Measurements from ENCODE around the gene ESPN.
"Not testable (repeated sequence)": the region's sequence is repeated elsewhere in the genome, so short reads cannot be mapped to it uniquely, and the experiment has no call there.

ESPN gene

DNA sequence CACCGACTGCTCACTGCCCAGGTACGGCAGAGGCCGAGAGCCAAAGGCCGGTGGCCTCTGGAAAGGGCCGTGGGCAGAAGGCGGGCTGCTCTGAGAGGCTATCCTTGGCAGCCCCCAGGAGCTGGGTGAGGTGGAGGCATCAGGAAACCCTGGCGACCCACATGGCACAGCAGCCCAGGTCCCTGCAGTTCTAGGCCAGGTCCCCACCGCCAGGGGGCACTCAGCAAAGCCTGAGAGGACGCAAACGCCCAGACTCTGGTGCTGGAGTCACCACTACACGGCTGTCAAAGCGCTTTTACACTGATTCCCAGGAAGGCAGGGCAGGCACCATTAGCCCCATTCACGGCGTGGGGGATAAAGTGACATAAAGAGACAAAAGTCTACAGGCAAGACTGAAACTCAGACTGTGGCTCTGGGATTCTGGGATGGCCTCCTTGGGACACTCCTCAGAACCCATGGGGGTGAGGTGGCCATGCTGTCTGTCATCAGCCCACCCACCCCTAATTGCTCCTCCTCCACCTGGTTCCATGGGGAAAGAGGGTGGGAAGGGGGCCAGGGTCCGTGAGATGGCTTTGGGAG is 61.9 kb downstream of the ESPN start:
- FAIRE-seq (peak; percentile 17), DNase-seq (ENCODE audit: insufficient read length) (peak; percentile 88)
- no peak for TF ChIP-seq POLR2AphosphoS5 (IDR thresholded peaks at IDR 0.05; ENCODE audit: low read depth, low read length)
- TF ChIP-seq POLR2A (IDR thresholded peaks at IDR 0.05; ENCODE audit: low read depth, low read length), result no peak
- no peak for TF ChIP-seq TAF1 (IDR thresholded peaks at IDR 0.05; ENCODE audit: borderline replicate concordance, low read depth, low read length)

DNA sequence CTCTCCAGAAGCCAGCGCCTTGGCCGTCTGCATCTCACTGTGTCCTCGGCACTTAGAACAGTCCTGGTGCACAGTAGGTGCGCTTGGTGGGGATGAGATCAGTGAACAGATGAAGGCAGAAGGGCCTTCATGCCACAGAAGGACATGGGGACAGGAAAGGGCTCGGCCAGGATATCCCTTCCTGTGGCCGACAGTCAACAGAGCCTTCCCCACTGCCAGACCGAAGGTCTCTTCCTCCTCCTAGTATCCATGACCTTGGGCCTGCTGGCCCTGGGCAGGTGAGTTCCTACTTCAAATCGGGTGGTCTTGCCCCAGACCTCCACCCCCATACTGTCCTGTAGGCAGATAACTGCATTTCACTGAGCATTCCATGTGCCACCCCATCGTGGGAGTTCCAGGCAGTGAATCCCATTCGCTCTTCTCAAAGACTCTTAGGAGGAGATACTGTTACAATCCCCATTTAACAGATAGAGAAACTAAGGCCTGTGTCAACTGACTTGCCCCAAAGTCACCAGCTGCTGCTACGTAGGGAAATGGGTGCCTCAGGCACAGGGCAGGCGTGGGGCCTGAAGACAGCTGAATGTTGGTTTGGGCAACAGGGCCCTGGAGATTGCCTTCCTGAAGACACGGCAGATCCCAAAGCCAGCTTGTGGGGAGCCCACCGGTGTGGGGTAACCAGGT is 63.4 kb downstream of the ESPN start:
- TF ChIP-seq TAF1 (IDR thresholded peaks at IDR 0.05; ENCODE audit: borderline replicate concordance, low read depth, low read length) (no peak), POLR2AphosphoS5 (IDR thresholded peaks at IDR 0.05; ENCODE audit: low read depth, low read length) (no peak), POLR2A (IDR thresholded peaks at IDR 0.05; ENCODE audit: low read depth, low read length) (no peak)
- FAIRE-seq (no peak), DNase-seq (ENCODE audit: insufficient read length) (no peak)

DNA sequence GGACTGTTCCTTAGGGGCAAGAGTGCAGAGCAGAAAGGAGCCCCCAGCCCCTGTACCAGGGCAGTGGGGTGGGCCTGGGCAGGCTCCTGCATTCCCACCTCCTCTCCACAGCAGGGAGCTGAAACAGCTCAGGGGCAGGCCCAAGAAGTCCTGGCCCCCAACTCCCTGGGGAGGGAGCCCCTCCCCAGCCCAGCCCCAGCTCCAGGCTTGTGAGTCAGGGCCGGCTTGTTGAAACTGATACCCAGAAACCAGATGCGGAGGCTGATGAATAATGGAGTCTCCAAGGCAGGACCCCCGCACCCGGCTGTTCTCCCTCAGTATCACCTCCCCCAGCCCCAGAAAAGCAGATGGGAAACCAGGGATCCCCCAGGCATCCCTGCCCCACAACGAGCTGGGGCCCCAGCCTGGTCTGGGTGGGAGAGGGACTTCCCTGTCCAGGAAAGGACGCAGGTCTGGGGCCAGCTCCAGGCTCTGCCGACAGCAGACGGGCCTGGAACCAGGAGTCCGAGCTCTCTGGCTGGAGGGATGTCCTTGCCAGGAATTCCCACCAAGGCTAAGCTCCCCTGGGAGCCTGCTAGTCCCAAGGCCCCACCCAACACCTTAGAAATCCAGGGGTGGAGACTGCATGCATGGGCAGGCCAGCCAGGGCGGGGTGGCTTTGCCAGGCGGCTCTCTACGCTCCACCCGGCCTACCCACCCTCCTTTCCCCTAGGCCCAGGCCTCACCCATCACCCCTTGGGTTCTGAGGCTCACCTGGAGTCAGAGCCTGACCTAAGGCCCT is 64.2 kb downstream of the ESPN start:
- DNase-seq (ENCODE audit: insufficient read length), result no peak
- FAIRE-seq, result no peak
- no peak for TF ChIP-seq POLR2A (IDR thresholded peaks at IDR 0.05; ENCODE audit: low read depth, low read length)
- TF ChIP-seq TAF1 (IDR thresholded peaks at IDR 0.05; ENCODE audit: borderline replicate concordance, low read depth, low read length), result no peak
- no peak for TF ChIP-seq POLR2AphosphoS5 (IDR thresholded peaks at IDR 0.05; ENCODE audit: low read depth, low read length)

DNA sequence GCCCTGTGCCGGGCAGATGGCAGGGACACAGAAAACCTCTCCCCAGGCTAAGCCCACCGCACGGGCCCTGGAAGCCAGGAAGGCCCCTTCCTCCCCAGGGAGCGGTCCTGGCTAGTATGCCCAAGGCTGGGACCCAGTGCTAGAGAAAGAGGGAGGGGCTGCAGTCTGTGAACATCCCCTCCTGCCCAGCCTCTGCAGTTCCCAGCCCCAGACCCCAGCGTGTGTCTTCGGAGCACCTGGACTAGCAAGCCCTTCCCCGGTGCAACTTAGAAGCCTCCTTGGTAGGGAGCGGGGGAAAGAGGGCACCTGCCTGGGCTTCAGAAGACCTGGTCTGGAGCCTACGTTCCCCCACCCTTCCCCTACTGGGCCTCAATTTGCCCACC is 64.8 kb downstream of the ESPN start:
- DNase-seq (ENCODE audit: insufficient read length), result no peak
- FAIRE-seq, result no peak
- no peak for TF ChIP-seq POLR2AphosphoS5 (IDR thresholded peaks at IDR 0.05; ENCODE audit: low read depth, low read length)

DNA sequence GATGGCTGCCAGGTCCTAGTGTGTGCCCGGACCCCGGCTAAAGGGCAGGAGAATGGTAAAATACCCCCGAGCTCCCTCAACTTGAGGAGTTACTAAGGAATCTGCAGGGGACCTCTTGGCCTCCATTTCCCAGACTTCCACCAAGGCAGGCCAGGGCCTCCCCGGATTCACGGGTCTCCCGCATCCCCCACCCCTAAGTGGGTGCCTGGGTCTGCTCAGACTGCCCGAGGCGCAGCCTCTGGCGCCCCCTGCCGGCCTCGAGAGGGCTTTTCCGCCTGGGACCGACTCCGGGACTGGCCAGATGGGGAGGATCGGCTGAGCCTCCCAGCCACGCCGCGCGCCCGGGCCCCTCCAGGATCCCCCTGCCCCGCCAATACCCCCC is 65.2 kb downstream of the ESPN start:
- DNase-seq (ENCODE audit: insufficient read length) (peak; percentile 98), FAIRE-seq (peak; percentile 91)
- TF ChIP-seq POLR2AphosphoS5 (IDR thresholded peaks at IDR 0.05; ENCODE audit: low read depth, low read length) (no peak), POLR2A (IDR thresholded peaks at IDR 0.05; ENCODE audit: low read depth, low read length) (no peak), TAF1 (IDR thresholded peaks at IDR 0.05; ENCODE audit: borderline replicate concordance, low read depth, low read length) (no peak)

DNA sequence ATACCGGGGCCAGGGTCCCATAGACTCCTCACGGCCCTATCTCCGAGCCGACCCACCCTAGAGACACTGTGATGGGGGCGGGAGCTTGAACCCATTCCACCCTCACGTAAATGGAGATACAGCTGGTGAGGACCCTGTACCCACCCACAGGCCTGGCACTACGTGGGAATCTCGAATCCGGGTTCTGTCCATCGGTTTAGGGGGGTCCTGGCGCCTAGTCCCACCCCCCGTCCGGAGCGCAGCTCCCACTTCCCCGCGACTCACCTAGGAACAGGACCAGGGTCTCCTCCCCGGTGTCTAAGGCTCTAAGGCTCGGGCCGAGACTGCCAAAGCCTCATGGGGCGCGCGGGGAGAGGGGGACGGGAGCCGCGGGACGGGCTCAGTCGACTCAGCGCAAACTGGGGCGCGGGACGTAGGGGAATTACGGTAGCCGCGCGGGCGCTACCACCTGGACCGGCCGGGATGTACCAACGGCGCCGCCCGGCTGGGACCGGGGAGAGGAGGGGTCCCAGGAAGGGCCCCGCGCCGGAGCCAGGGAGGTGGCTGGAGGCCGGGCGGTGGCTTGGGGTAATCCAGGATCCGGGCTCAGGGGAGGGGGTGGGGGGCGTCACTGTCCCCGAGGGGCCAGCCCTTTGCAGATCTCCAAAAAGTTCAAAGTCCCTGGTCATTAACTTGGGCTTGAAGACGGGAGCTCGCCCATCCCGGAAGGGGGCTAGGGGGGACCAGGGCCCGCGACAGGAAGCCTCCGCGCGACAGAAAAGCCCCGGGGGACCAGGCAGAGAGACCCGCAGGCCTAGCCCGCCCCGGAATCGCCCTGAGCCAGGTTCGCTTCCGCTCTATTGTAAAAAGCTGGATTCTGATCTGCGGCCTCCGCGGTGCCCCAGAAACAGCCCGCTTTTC is 65.9 kb downstream of the ESPN start:
- peak; percentile 83 for DNase-seq (ENCODE audit: insufficient read length)
- TF ChIP-seq POLR2AphosphoS5 (IDR thresholded peaks at IDR 0.05; ENCODE audit: low read depth, low read length) (no peak), TAF1 (IDR thresholded peaks at IDR 0.05; ENCODE audit: borderline replicate concordance, low read depth, low read length) (no peak), POLR2A (IDR thresholded peaks at IDR 0.05; ENCODE audit: low read depth, low read length) (no peak)
- FAIRE-seq, result no peak

DNA sequence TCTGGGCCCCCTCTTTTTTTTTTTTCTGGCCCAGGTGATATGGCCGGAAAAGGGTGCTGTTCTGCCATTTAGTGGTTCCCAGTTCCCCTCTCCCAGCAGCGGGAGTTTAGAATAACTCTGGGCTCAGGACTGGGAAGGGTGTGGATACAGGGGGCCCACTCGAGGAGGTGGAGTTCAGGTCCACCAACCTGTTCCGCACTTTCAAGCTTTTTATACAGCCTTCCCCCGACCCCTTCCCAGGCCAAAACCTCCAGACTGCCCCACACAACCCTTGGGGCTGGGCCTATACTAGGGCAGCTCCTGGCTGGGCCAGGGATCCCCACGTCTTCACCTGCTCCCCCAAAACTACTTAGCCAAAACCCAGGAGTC is 66.5 kb downstream of the ESPN start:
- TF ChIP-seq POLR2A (IDR thresholded peaks at IDR 0.05; ENCODE audit: low read depth, low read length) (no peak), POLR2AphosphoS5 (IDR thresholded peaks at IDR 0.05; ENCODE audit: low read depth, low read length) (no peak), TAF1 (IDR thresholded peaks at IDR 0.05; ENCODE audit: borderline replicate concordance, low read depth, low read length) (no peak)
- FAIRE-seq (peak; percentile 30), DNase-seq (ENCODE audit: insufficient read length) (no peak)

DNA sequence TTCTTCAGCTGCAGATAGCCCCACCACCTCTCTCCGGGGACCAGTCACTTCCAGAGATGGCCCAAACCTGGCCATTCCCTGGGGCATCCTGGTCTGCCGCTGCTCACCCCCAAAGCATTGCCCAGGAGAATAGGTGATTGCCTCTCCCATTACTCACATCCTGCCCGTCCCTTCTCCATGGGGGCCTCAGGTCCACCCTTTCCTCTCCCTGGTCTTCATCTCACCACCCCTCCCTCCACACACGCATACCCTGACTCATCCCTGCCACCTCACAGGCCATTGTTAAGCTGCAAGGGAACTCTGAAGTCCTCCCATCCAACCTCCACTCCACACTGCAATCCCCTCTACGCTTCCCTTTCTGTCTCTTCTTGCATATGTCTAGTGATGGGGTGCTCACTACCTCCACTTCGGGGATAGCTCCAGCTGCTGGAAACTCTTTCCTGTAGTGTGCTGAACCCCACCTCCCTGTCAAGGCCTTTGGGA is 66.9 kb downstream of the ESPN start, which contains the start of gene PLEKHG5:
Gene PLEKHG5 (minus strand): TSS at position 188 of the 483 bp plus-strand sequence. CDS start 14,096 bp downstream, outside the sequence.
- no peak for FAIRE-seq
- DNase-seq (ENCODE audit: insufficient read length), result no peak

DNA sequence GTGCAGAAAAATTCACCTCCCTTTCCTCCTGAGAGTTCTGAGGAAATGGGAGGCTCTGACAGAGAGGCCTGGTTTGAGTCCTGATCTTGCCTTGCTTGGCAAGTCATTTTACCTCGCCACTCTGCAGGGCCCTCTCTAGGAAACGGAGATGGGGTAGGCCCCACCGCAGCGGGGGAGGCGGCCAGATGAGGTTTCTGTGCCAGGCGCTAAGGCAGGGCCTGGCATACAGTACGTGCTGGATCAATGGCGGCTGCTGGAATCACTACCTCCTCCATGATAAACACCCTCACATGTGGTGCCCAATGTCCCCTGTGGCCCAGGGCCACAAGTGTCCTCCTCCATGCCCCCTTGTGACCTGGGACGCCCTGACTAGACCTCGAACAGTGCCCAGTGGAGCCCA is 67.4 kb downstream of the ESPN start:
- DNase-seq (ENCODE audit: insufficient read length), result no peak
- TF ChIP-seq POLR2A (IDR thresholded peaks at IDR 0.05; ENCODE audit: low read depth, low read length) (no peak), TAF1 (IDR thresholded peaks at IDR 0.05; ENCODE audit: borderline replicate concordance, low read depth, low read length) (no peak), POLR2AphosphoS5 (IDR thresholded peaks at IDR 0.05; ENCODE audit: low read depth, low read length) (no peak)
- no peak for FAIRE-seq

More for the DNA sequence above, 66.9 kb downstream of the ESPN start, which contains the start of gene PLEKHG5:
- TF ChIP-seq POLR2AphosphoS5 (IDR thresholded peaks at IDR 0.05; ENCODE audit: low read depth, low read length) (no peak), POLR2A (IDR thresholded peaks at IDR 0.05; ENCODE audit: low read depth, low read length) (no peak), TAF1 (IDR thresholded peaks at IDR 0.05; ENCODE audit: borderline replicate concordance, low read depth, low read length) (no peak)

DNA sequence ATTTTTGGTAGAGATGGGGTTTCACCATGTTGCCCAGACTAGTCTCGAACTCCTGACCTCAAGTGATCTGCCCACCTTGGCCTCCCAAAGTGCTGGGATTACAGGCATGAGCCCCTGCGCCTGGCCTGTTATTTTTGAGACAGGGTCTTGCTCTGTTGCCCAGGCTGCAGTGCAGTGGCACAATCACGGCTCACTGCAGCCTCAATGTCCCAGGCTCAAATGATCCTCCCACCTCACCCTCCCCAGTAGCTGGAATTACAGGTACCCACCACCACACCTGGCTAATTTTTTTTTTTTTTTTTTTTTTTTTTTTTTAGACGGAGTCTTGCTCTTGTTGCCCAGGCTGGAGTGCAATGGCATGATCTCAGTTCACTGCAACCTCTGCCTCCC is 69.3 kb downstream of the ESPN start:
- FAIRE-seq, result not testable (repeated sequence)

DNA sequence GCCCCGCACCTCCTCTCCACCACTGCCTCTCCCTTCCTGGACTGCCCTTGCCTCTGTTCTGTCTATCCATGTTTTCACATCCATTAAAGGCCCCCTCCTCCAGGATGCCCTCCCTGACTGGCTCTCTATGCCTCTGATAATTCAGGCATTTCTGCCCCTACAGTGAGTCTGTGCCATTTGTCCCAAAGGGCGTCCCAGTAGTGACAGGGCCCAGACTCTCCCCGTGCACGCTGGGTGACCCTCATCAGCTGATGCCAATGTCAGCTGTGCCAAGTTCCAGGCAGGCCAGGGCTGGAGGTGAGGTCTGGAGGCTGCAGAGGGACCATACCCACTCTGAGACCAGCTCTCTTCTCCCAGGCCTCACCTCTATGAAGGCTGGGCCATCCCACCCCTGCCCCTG is 70.1 kb downstream of the ESPN start:
- FAIRE-seq, result no peak
- DNase-seq (ENCODE audit: insufficient read length), result no peak
- TF ChIP-seq TAF1 (IDR thresholded peaks at IDR 0.05; ENCODE audit: borderline replicate concordance, low read depth, low read length) (no peak), POLR2AphosphoS5 (IDR thresholded peaks at IDR 0.05; ENCODE audit: low read depth, low read length) (no peak), POLR2A (IDR thresholded peaks at IDR 0.05; ENCODE audit: low read depth, low read length) (no peak)

More for the DNA sequence above, 69.3 kb downstream of the ESPN start:
- not testable (repeated sequence) for DNase-seq (ENCODE audit: insufficient read length)

All from GM12892 (cell line).